AG04449 (cell line): ENCODE data around the gene CYP4X1.
"Not testable (repeated sequence)": the region's sequence is repeated elsewhere in the genome, so short reads cannot be mapped to it uniquely, and the experiment has no call there.

Experiments used
- CTCF ChIA-PET: fragments of 350-600 bp; formaldehyde crosslinking; extraction: SDS; loops from one replicate; lab custom pipeline; 2021; ENCODE audit warnings: antibody characterized with exemption; lab: Yijun Ruan, JAX
- POLR2A ChIA-PET: fragments of 400-600, 350-600 bp; formaldehyde crosslinking; extraction: SDS; loops from one replicate; lab custom pipeline; 2020; ENCODE audit warnings: antibody characterized with exemption, inconsistent platforms; lab: Yijun Ruan, JAX
- DNase-seq: peaks from one replicate; pipeline ENCODE4 v3.0.0-alpha.2; 2010; ENCODE audit warnings: low read depth, low spot score
- H3K4me3 ChIP-seq: 2 replicates; pipeline ENCODE4 v1.5.1; 2011; ENCODE audit warnings: low read depth, mild to moderate bottlenecking, control low read depth, low read length
- CTCF ChIP-seq: IDR thresholded peaks from one replicate; pipeline ENCODE4 v1.5.1; 2011; ENCODE audit warnings: mild to moderate bottlenecking, moderate library complexity, low read length, control low read depth, inconsistent platforms; ENCODE audit not compliant: insufficient read depth; ENCODE audit errors: missing control alignments

CYP4X1 gene

GRCh38 chr1:47023268-47024140 lies at the start of gene CYP4X1:
CYP4X1 (plus strand) TSS chr1:47023669; CDS start chr1:47023818, 149 bp downstream.
- no peak within 1 kb of the TSS for H3K4me3 ChIP-seq
- CTCF ChIA-PET, result interaction anchor here (1.4 kb wide), 1 partner anchor 155 kb away, joined by 3 read pairs; no protein-coding TSS in a partner anchor
- POLR2A ChIA-PET, result no interaction called here
- TF ChIP-seq CTCF, result no peak
- no peak for DNase-seq

DNA sequence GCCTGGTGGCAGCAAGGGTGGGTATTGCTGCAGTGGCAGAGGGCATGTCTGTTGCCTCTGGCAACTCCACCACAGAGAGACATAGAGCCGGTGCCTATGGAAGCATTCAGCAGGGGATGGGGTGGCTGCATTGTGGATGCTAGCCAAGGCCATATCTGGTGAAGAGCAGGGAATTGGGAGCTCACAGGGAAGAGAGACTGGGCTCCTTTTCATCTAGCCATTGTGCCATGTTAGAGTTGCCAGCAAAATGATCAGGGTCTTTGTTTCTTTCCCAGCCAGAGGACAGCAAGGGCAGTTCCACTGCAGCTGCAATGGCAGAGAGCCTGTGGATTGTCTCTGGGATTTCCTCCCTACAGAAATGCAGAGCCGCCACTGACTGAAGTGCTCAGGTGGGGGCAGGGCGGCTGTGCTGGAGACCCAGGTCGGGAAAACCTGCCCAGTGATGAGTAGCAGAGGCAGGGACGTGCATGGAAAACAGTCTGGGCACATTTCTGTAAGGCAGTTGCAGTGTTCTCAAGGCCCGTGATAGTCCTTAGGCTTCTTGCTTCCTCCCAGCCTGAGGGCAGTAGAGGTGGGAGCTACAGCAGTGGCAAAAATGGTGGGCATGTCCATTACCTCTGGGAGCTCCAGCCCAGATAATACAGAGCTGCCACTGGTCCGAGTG lies 40.2 kb upstream of the CYP4X1 start:
- no peak for DNase-seq
- ChIA-PET CTCF (no interaction called here), POLR2A (no interaction called here)
- no peak overlapping the region for H3K4me3 ChIP-seq
- TF ChIP-seq CTCF, result no peak

DNA sequence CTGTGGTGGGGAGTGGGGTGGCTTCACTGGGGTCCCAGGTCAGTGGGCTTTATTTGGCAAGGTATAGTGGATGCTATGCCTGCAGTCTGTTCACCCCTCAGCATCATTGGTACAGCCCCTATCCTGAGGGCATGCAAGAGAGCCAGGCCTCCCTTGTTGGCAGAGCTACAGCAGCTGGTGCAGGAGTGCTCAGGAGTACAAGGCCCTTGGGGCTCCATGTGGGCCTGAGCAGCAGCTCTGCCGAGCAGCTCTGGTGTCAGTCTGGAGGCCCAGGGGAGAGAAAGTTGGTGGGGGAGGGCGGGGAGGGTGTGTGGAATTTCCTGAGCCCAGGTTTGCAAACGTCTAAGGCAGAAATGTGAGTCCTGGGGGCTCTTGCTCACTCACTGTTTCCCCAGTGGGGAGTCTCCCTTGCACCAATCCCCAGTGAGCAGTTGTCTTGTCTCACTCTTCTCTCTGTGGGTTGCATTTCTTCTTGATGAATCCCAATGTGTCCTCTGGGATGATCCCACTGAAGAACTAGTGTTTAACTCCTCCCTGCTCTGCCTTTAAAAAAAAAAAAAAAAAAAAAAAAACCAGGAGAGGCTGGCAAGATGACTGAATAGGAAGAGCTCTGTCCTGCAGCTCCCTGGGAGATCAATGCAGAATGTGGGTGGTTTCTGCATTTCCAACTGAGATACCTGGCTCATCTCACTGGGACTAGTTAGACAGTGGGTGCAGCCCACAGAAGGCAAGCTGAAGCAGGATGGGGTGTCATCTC lies 39.5 kb upstream of the CYP4X1 start:
- H3K4me3 ChIP-seq, result no peak overlapping the region
- CTCF ChIA-PET, result no interaction called here
- POLR2A ChIA-PET, result no interaction called here
- DNase-seq, result no peak
- TF ChIP-seq CTCF, result no peak

DNA sequence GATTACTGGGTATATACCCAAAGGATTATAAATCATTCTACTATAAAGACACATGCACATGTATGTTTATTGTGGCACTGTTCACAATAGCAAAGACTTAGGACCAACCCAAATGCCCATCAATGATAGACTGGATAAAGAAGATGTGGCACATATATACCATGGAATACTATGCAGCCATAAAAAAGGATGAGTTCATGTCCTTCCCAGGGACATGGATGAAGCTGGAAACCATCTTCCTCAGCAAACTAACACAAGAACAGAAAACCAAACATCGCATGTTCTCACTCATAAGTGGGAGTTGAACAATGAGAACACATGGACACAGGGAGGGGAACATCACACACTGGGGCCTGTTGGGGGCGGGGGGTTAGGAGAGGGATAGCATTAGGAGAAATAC lies 32.9 kb upstream of the CYP4X1 start:
- H3K4me3 ChIP-seq, POLR2A ChIA-PET, DNase-seq: not testable (repeated sequence)
- CTCF ChIA-PET, result interaction anchor here (1.5 kb wide), 1 partner anchor 13 kb away, joined by 4 read pairs; no protein-coding TSS in a partner anchor

DNA sequence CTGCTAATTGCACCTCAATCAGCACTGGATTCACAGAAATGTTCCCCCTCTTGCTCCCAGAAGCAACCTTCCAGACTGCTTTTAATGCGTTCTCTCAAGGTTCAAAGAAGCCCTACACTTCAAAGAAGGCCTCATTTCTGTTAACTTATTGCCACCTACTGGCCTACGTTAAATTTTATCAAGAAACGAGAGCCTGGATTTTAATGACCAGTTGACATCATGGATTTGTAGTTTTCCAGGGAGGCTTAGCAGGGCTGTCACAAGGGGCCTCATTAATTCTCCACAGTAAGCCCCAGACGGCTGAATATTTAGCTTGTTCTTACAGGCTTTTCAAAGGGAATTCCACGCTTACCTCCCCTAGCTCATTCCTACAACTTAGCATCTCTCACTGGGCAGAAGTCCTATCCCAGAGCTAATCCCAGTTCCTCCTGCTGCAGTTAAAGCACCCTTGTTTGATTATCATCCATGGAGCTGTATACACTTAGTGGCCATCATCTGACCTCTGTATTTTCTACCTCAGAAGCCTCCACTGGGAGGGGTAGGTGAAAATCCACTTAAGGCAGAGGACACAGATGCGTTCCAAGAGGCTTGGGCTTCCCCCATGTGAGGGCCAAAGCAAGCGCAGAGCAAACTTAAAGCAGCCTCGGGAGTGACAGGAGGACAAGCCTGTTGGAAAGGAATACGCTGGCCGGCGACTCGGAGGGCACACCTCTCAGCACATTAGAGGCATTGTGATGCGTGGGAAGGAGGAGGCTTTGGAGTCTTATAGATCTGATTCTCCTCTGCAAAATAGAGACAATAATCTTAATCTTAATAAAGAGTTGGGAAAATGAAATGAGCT lies 32.2 kb upstream of the CYP4X1 start:
- TF ChIP-seq CTCF, result no peak
- ChIA-PET CTCF (interaction anchor here (1.0 to 1.5 kb wide), 2 partner anchors 12 to 244 kb away, joined by 4 read pairs; no protein-coding TSS in a partner anchor), POLR2A (no interaction called here)
- no peak overlapping the region for H3K4me3 ChIP-seq
- no peak for DNase-seq

GRCh38 chr1:46996659-46997281 lies 26.7 kb upstream of the CYP4X1 start:
- POLR2A ChIA-PET, result no interaction called here
- no peak for DNase-seq
- CTCF ChIA-PET, result no interaction called here
- H3K4me3 ChIP-seq, result no peak overlapping the region
- no peak for TF ChIP-seq CTCF
